Caco-2 (cell line): Measurements from ENCODE around the gene PRKAR1B. TPM values are rescaled to one million over a fixed set of nuclear protein-coding genes. Genes with fewer than 3 reads are reported as not detected.
A peak's percentile ranks its signal among the peaks of the same experiment; 100 is the strongest.

Source experiments
- BruUV-seq: library from RNA; stranded (reverse); fragments of 400-500 nt; replicated peaks from 2 replicates; lab custom pipeline; 2021; lab: Mats Ljungman, UMichigan
- CTCF ChIA-PET: fragments of 300-600 bp; sonication (Branson Sonifier 250); formaldehyde crosslinking; loops from one replicate; lab custom pipeline; 2022; ENCODE audit warnings: antibody characterized with exemption; lab: Charles Lee
- POLR2A ChIA-PET: fragments of 300-600 bp; sonication (Branson Sonifier 250); formaldehyde crosslinking; loops from one replicate; lab custom pipeline; 2022; ENCODE audit warnings: antibody characterized with exemption; lab: Charles Lee
- DNase-seq, 2 experiments: peaks; one replicate each; pipeline versions ENCODE4 v3.0.0 to v3.0.0-alpha.2; 2020 to 2022
- H3K27me3 ChIP-seq: replicated peaks from 2 replicates; pipeline ENCODE4 v1.6.0; 2011; ENCODE audit warnings: low read length; ENCODE audit not compliant: control insufficient read depth, insufficient read depth
- H3K36me3 ChIP-seq: 2 replicates; pipeline ENCODE4 v1.5.1; 2011; ENCODE audit warnings: low read length; ENCODE audit not compliant: control insufficient read depth, insufficient read depth
- H3K4me1 ChIP-seq: fragments of 250-450 bp; sonication (Bioruptor Pico); 2 replicates; pipeline ENCODE4 v1.5.1; 2020; ENCODE audit warnings: mild to moderate bottlenecking
- H3K4me3 ChIP-seq: 2 replicates; pipeline ENCODE4 v1.5.1; 2011; ENCODE audit warnings: low read depth, mild to moderate bottlenecking, control low read depth, low read length
- H3K9me3 ChIP-seq: fragments of 250-450 bp; sonication (Bioruptor Pico); 2 replicates; pipeline ENCODE4 v1.5.1; 2020; ENCODE audit warnings: mild to moderate bottlenecking, moderate library complexity
- H3K27ac Mint-ChIP-seq: one replicate; pipeline ENCODE4 v1.8.0; 2022; ENCODE audit warnings: mixed read lengths; ENCODE audit not compliant: unreplicated experiment
- H3K27me3 Mint-ChIP-seq: one replicate; pipeline ENCODE4 v1.8.0; 2022; ENCODE audit warnings: mixed read lengths; ENCODE audit not compliant: insufficient read depth, unreplicated experiment
- H3K36me3 Mint-ChIP-seq: one replicate; pipeline ENCODE4 v1.8.0; 2022; ENCODE audit warnings: mild to moderate bottlenecking, mixed read lengths; ENCODE audit not compliant: insufficient read depth, unreplicated experiment
- H3K4me1 Mint-ChIP-seq: one replicate; pipeline ENCODE4 v1.8.0; 2022; ENCODE audit warnings: low read depth, mixed read lengths; ENCODE audit not compliant: unreplicated experiment
- H3K4me3 Mint-ChIP-seq: one replicate; pipeline ENCODE4 v1.8.0; 2022; ENCODE audit warnings: mild to moderate bottlenecking, moderate library complexity, mixed read lengths; ENCODE audit not compliant: unreplicated experiment
- H3K9me3 Mint-ChIP-seq: one replicate; pipeline ENCODE4 v1.8.0; 2022; ENCODE audit warnings: mixed read lengths; ENCODE audit not compliant: unreplicated experiment
- CTCF ChIP-seq, 2 experiments: fragments of 200-600 bp in 1 of 2; IDR thresholded peaks; 1 replicate in 1 of 2; 2 replicates in 1 of 2; pipeline versions ENCODE4 v1.5.1 to v1.8.0; 2011 to 2022; ENCODE audit warnings: antibody characterized with exemption in 1 of 2, control low read depth in 1 of 2, inconsistent platforms in 1 of 2, low read depth in 1 of 2, low read length in 1 of 2, mild to moderate bottlenecking in 1 of 2, moderate library complexity in 1 of 2; ENCODE audit not compliant: insufficient read depth in 1 of 2, severe bottlenecking in 1 of 2, unreplicated experiment in 1 of 2
- intact Hi-C: fragments of 100-400 bp; cut with micrococcal nuclease; formaldehyde crosslinking; loops from one replicate; pipeline ENCODE4 v1.10.0; 2022; ENCODE audit not compliant: unreplicated experiment
- total RNA-seq: library from RNA; stranded (reverse); gene quantifications from 2 replicates; pipeline ENCODE4 v1.2.3, GENCODE V29; 2022

Gene PRKAR1B
- total RNA-seq, 1 experiment from 2014 or later: 56.6 TPM

GRCh38 chr7:729140-730000 is 2.3 kb upstream of the PRKAR1B start:
- intact Hi-C loops: loop anchor here (5.0 kb wide), 1 partner anchor 407 kb away; no protein-coding TSS in a partner anchor
- Mint-ChIP-seq H3K4me3 (peak overlapping the region; percentile 20), H3K27ac (no peak overlapping the region), H3K4me1 (peaks cover 6% of the 10 kb centered on the region), H3K36me3 (peaks cover 42% of the 10 kb centered on the region), H3K9me3 (peaks cover 5% of the 10 kb centered on the region), H3K27me3 (no peaks in the 10 kb centered on the region)
- no TSS peak for BruUV-seq
- ChIA-PET POLR2A (no interaction called here), CTCF (no interaction called here)
- H3K4me3 ChIP-seq: no peak overlapping the region
- H3K36me3 ChIP-seq: no peaks in the 10 kb centered on the region; the same call in 1 of the 2 replicates
- TF ChIP-seq CTCF (IDR thresholded peaks at IDR 0.05; ENCODE audit: insufficient read depth in 1 of 2, low read depth in 1 of 2, low read length in 1 of 2, severe bottlenecking in 1 of 2, unreplicated experiment in 1 of 2): no peak
- no peaks in the 10 kb centered on the region for H3K27me3 ChIP-seq
- peak in 1 of 2 experiments; percentile 24 for DNase-seq
- peaks cover 14% of the 10 kb centered on the region for H3K4me1 ChIP-seq
- H3K9me3 ChIP-seq: peaks cover 27% of the 10 kb centered on the region

- peaks cover 49% of the 10 kb centered on the region for H3K36me3 Mint-ChIP-seq
- Histone ChIP-seq H3K36me3 (peaks cover 2% of the 10 kb centered on the region), H3K27me3 (no peaks in the 10 kb centered on the region), H3K4me1 (peaks cover 14% of the 10 kb centered on the region), H3K9me3 (peaks cover 31% of the 10 kb centered on the region), H3K4me3 (no peak overlapping the region)
- H3K27ac Mint-ChIP-seq: no peak overlapping the region
- peaks cover 6% of the 10 kb centered on the region for H3K4me1 Mint-ChIP-seq
- POLR2A ChIA-PET: no interaction called here
- no peak for TF ChIP-seq CTCF (IDR thresholded peaks at IDR 0.05; ENCODE audit: insufficient read depth in 1 of 2, low read depth in 1 of 2, low read length in 1 of 2, severe bottlenecking in 1 of 2, unreplicated experiment in 1 of 2)
- DNase-seq: peak in 1 of 2 experiments; percentile 18
- peak overlapping the region; percentile 98 for H3K4me3 Mint-ChIP-seq
- intact Hi-C loops: loop anchor here (5.0 kb wide), 1 partner anchor 406 kb away; no protein-coding TSS in a partner anchor
- no TSS peak for BruUV-seq
- CTCF ChIA-PET: no interaction called here
- H3K9me3 Mint-ChIP-seq: peaks cover 13% of the 10 kb centered on the region
- no peaks in the 10 kb centered on the region for H3K27me3 Mint-ChIP-seq
Measured at GRCh38 chr7:728602-729001, 1.5 kb upstream of the PRKAR1B start.

DNA sequence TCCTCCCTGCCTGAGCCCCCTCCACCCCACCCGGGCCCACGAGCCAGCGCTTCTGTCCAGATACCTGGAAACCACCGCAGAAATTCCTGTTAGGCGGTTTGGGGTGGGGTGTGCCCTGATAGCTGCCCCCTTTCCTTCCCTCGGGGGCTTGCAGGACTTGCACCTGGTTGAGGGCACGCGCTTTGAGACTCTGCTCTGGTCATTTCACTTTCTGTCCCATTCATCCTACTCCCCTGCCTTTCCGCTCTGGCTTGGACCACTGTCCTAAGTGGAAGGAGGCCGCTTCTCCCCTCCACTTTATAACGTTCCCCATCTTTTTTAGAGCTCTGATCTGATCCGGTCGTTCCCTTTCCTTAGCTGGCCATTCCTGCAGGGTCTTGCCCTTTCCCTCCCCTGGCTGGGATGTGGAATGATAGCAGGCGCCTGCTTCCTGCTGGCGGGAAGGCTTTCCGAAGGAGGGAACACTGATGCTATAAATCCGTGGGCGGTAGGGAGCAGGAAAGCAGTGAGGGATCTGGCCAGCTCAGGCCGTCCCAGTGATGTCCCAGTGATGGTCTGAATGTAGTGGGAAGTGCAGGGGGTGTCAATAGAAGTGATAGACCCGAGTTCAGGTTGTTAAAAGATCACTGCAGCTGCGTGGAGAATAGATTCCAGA is 852 bp upstream of the PRKAR1B start:
- H3K4me1 ChIP-seq: peaks cover 14% of the 10 kb centered on the region
- BruUV-seq: TSS peak; percentile 26
- peak overlapping the region; percentile 87 for H3K4me3 ChIP-seq
- Mint-ChIP-seq H3K36me3 (peaks cover 56% of the 10 kb centered on the region), H3K4me3 (peak overlapping the region; percentile 98), H3K9me3 (peaks cover 19% of the 10 kb centered on the region), H3K4me1 (peaks cover 6% of the 10 kb centered on the region), H3K27ac (peak overlapping the region; percentile 97), H3K27me3 (no peaks in the 10 kb centered on the region)
- TF ChIP-seq CTCF (IDR thresholded peaks at IDR 0.05; ENCODE audit: insufficient read depth in 1 of 2, low read depth in 1 of 2, low read length in 1 of 2, severe bottlenecking in 1 of 2, unreplicated experiment in 1 of 2): no peak
- peak in 1 of 2 experiments; percentile 19 for DNase-seq
- H3K36me3 ChIP-seq: peaks cover 4% of the 10 kb centered on the region
- ChIA-PET POLR2A (no interaction called here), CTCF (no interaction called here)
- no peaks in the 10 kb centered on the region for H3K27me3 ChIP-seq
- peaks cover 31% of the 10 kb centered on the region for H3K9me3 ChIP-seq
- intact Hi-C loops: loop anchor here (2.0 to 5.0 kb wide), 2 partner anchors 189 to 406 kb away; no protein-coding TSS in a partner anchor
